NCI-H2029 treated with DMSO at 0.1 percent for 48 hours (cell line): ENCODE data around the gene CSTPP1.

Experiments used
- DNase-seq: peaks from one replicate; lab custom pipeline; 2025; lab: John Stamatoyannopoulos, UW

The CSTPP1 gene

DNA sequence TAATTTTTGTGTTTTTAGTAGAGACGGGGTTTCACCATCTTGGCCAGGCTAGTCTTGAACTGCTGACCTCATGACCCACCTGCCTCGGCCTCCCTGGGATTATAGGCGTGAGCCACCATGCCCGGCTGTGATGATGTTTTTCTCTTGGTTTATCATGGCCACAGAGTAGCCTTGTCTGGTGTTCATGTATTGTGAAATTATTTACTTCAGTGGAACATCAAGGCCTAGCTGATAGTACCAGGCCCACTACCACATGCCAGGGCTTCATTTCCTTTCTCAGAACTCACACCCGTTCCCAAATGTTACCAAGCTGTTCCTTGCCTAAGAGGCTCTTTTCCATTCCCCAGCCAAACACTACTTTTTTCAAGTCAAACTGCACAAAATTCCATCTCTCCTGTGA, 272.1 kb downstream of the CSTPP1 start:
- DNase-seq, result no peak
